Thoracic aorta (tissue), 2 donors: ENCODE results near the gene KAT6B. TPM values are rescaled to one million over a fixed set of nuclear protein-coding genes. Genes with fewer than 3 reads are reported as not detected.

ENCODE experiments used
- ATAC-seq: fragments of 150-250 bp; one replicate; pipeline ENCODE4 v1.8.0; 2017; ENCODE audit warnings: low read depth; ENCODE audit not compliant: insufficient number of reproducible peaks, low FRiP score
- DNase-seq: peaks from one replicate; pipeline ENCODE4 v3.0.0-alpha.2; 2020; ENCODE audit warnings: low spot score
- H3K27ac ChIP-seq, 2 donors: fragments of 200-600 bp; sonication (generic); 1 replicate in 1 of 2; 2 replicates in 1 of 2; pipeline ENCODE4 v1.5.1; 2016; ENCODE audit warnings: mild to moderate bottlenecking in 2 of 2, moderate library complexity in 2 of 2
- H3K27me3 ChIP-seq: fragments of 200-600 bp; sonication (generic); replicated peaks from 2 replicates; pipeline ENCODE4 v1.6.0; 2016; ENCODE audit warnings: mild to moderate bottlenecking; ENCODE audit not compliant: insufficient read depth
- H3K36me3 ChIP-seq: fragments of 200-600 bp; sonication (generic); one replicate; pipeline ENCODE4 v1.5.1; 2016
- H3K4me1 ChIP-seq, 2 donors: fragments of 200-600 bp; sonication (generic); 1 replicate in 1 of 2; 2 replicates in 1 of 2; pipeline versions ENCODE4 v1.5.1 to v1.6.0; 2016; ENCODE audit warnings: low read depth in 2 of 2, mild to moderate bottlenecking in 1 of 2; ENCODE audit not compliant: control insufficient read depth in 1 of 2
- H3K4me3 ChIP-seq: fragments of 200-600 bp; sonication (generic); 2 replicates; pipeline ENCODE4 v1.5.1; 2016; ENCODE audit warnings: mild to moderate bottlenecking
- H3K9me3 ChIP-seq: fragments of 200-600 bp; sonication (generic); 2 replicates; pipeline ENCODE4 v1.5.1; 2016
- total RNA-seq, 2 donors: library from RNA; depleted of rRNA; stranded (reverse); fragments of >200 nt; gene quantifications; one replicate each; pipeline versions ENCODE4 v1.1.0 to v1.2.3, GENCODE V29; 2016
- TF ChIP-seq, protein P1 (sequence below): fragments of 200-600 bp; sonication (generic); IDR thresholded peaks from one replicate; pipeline ENCODE4 v1.5.1; 2019; ENCODE audit warnings: antibody characterized with exemption

The KAT6B gene
- total RNA-seq, 2 donors from 2014 or later: 38.4 to 46.9 TPM

DNA sequence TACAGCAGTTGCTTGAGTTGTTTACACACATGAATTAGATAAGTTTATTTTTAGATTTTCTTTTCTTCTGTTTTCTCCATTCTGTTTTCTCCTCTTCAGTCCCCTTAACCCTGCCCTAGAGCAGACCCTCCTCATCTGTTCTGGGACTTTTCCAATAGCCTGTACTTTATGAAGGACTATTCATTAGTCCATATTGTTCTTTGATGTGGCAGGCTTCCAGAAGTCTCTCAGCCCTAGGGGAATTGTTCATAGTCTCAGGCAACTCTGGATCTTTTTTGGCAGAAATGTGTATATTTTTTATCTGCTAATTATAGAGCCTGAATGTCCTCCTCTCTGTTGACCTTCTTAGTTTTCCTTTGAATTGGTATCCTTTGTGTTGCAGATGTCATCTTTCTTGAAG, 25.4 kb downstream of the KAT6B start:
- H3K27me3 ChIP-seq: no peaks in the 10 kb centered on the region
- ATAC-seq: no peak
- H3K4me1 ChIP-seq: peaks cover 16 to 55% of the 10 kb centered on the region in 2 donors
- TF ChIP-seq, protein P1, sequence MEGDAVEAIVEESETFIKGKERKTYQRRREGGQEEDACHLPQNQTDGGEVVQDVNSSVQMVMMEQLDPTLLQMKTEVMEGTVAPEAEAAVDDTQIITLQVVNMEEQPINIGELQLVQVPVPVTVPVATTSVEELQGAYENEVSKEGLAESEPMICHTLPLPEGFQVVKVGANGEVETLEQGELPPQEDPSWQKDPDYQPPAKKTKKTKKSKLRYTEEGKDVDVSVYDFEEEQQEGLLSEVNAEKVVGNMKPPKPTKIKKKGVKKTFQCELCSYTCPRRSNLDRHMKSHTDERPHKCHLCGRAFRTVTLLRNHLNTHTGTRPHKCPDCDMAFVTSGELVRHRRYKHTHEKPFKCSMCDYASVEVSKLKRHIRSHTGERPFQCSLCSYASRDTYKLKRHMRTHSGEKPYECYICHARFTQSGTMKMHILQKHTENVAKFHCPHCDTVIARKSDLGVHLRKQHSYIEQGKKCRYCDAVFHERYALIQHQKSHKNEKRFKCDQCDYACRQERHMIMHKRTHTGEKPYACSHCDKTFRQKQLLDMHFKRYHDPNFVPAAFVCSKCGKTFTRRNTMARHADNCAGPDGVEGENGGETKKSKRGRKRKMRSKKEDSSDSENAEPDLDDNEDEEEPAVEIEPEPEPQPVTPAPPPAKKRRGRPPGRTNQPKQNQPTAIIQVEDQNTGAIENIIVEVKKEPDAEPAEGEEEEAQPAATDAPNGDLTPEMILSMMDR: no peak
- no peaks in the 10 kb centered on the region for H3K36me3 ChIP-seq
- no peak overlapping the region for H3K27ac ChIP-seq
- DNase-seq: no peak
- H3K9me3 ChIP-seq: no peaks in the 10 kb centered on the region
- no peak overlapping the region for H3K4me3 ChIP-seq

DNA sequence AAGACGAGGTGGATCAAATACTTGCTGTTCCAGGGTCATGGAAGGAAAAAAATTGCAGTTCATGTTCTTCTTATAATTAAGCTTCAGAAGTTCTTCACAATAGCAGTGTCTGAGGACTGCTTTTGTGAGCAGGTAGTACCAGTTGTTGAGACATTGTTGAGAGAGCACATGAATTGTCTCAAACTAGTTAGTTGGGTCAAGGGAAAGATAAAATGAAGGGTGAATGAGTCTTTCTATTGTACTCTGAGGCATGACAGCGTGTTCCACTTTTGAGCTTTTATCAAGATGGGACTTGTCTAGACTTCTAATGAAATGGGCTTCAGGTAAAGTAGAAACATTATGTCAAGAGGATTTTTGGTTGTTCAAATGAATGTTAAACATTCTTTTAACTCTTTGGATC, 26.0 kb downstream of the KAT6B start:
- ATAC-seq (no peak), DNase-seq (no peak)
- TF ChIP-seq, protein P1: no peak
- H3K27ac ChIP-seq: no peak overlapping the region
- H3K27me3 ChIP-seq: no peaks in the 10 kb centered on the region
- no peaks in the 10 kb centered on the region for H3K9me3 ChIP-seq
- no peaks in the 10 kb centered on the region for H3K36me3 ChIP-seq
- peaks cover 16 to 50% of the 10 kb centered on the region in 2 donors for H3K4me1 ChIP-seq
- no peak overlapping the region for H3K4me3 ChIP-seq

DNA sequence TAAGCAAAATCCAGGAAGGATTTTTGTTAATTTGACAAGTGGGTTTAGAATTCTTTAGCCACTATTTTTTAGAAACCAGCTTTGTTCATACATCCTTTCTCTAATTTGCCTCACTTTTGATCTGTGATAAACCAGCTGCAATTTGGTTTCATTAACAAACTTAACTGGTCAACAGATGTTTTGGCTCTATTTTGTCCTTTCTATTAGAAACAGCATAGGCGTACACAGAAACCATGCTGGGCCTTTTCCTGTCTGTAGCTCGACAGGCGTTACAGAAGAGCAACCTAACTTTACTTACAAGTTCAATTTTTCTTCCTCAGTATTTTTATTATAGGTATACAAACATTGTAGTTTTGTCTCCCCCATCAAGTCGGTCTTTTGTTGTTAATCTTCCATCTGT, 28.2 kb downstream of the KAT6B start:
- Histone ChIP-seq H3K27ac (no peak overlapping the region), H3K36me3 (no peaks in the 10 kb centered on the region), H3K27me3 (no peaks in the 10 kb centered on the region), H3K4me3 (no peak overlapping the region), H3K9me3 (no peaks in the 10 kb centered on the region), H3K4me1 (peaks cover 19 to 50% of the 10 kb centered on the region in 2 donors)
- TF ChIP-seq, protein P1: no peak
- DNase-seq: no peak
- ATAC-seq: no peak

DNA sequence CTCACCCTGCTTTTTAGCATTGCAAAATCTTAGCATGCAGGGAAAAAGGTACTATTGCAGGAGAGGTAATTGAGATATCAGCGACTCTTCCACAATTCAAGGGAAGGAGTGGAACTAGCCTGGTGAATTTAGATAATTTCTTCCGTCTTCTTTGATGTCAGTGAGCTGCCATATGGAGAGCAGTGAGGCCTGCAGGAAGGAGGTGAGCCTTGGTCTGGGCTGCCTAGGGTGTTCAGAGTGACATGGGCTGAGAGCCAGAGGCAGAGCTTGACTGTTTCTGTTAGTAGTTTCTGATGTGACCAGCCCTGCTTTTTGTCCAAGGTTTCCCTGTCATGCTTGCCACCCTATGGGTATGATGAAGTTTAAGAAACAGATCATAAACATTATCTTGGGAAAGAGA, 28.6 kb downstream of the KAT6B start:
- Histone ChIP-seq H3K27ac (no peak overlapping the region), H3K27me3 (no peaks in the 10 kb centered on the region), H3K4me3 (no peak overlapping the region), H3K9me3 (no peaks in the 10 kb centered on the region), H3K4me1 (peaks cover 19 to 49% of the 10 kb centered on the region in 2 donors), H3K36me3 (no peaks in the 10 kb centered on the region)
- ATAC-seq (no peak), DNase-seq (no peak)
- TF ChIP-seq, protein P1: no peak

DNA sequence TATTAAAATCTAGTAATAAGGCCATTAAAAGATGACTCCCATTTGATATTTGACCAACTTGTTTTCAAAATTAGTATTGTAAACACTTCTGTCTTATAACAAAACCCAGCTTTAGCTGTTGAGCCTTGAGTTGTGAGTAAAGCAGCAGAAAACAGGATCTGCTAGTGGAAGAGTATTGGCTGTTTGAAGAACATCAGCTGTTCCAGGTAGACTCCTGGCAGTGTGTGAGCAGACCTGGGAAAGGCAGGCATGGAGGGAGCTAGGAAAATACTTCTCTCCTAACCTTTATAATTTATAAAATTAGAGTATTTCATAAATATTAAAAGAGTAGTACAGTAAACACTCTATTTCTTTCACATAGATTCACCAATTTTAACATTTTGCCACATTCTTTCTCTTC, 29.0 kb downstream of the KAT6B start:
- H3K4me3 ChIP-seq: no peak overlapping the region
- H3K4me1 ChIP-seq: peaks cover 19 to 45% of the 10 kb centered on the region in 2 donors
- DNase-seq: no peak
- H3K27me3 ChIP-seq: no peaks in the 10 kb centered on the region
- no peaks in the 10 kb centered on the region for H3K36me3 ChIP-seq
- TF ChIP-seq, protein P1: no peak
- ATAC-seq: no peak
- no peak overlapping the region for H3K27ac ChIP-seq
- no peaks in the 10 kb centered on the region for H3K9me3 ChIP-seq
